ENCODE results near the gene GPR183.

Gene GPR183

GRCh38 chr13:99307247-99307646 is at the start of gene GPR183:
TSS of gene GPR183 (minus strand) at chr13:99307399. CDS start at chr13:99296145, 11,254 bp downstream.
- DNase-seq (ENCODE audit: low spot score), result no peak

- peak; percentile 51 for DNase-seq (ENCODE audit: low spot score)
These were observed 49.3 kb upstream of the GPR183 start for GRCh38 chr13:99356262-99357091.

GRCh38 chr13:99356012-99356261 is 48.7 kb upstream of the GPR183 start:
- no peak for DNase-seq (ENCODE audit: low spot score)

- no peak for DNase-seq (ENCODE audit: low spot score)
These were observed 48.2 kb upstream of the GPR183 start for GRCh38 chr13:99355267-99356011.

- DNase-seq (ENCODE audit: low spot score), result no peak
These were observed 47.3 kb upstream of the GPR183 start for GRCh38 chr13:99354371-99354951.

GRCh38 chr13:99353836-99354235 is 46.6 kb upstream of the GPR183 start:
- DNase-seq (ENCODE audit: low spot score), result no peak

- no peak for DNase-seq (ENCODE audit: low spot score)
These were observed 46.0 kb upstream of the GPR183 start for GRCh38 chr13:99353246-99353600.

GRCh38 chr13:99352351-99353245 is 45.4 kb upstream of the GPR183 start:
- no peak for DNase-seq (ENCODE audit: low spot score)

GRCh38 chr13:99351772-99352171 is 44.6 kb upstream of the GPR183 start:
- no peak for DNase-seq (ENCODE audit: low spot score)

- no peak for DNase-seq (ENCODE audit: low spot score)
These were observed 43.0 kb upstream of the GPR183 start for GRCh38 chr13:99350191-99350590.

- DNase-seq (ENCODE audit: low spot score), result no peak
These were observed 40.8 kb upstream of the GPR183 start for GRCh38 chr13:99347911-99348451.

- DNase-seq (ENCODE audit: low spot score), result no peak
These were observed 40.2 kb upstream of the GPR183 start for GRCh38 chr13:99347335-99347878.

- DNase-seq (ENCODE audit: low spot score), result no peak
These were observed 39.3 kb upstream of the GPR183 start for GRCh38 chr13:99346335-99347042.

- DNase-seq (ENCODE audit: low spot score), result no peak
These were observed 38.1 kb upstream of the GPR183 start for GRCh38 chr13:99345345-99345744.

GRCh38 chr13:99344610-99345208 is 37.5 kb upstream of the GPR183 start:
- no peak for DNase-seq (ENCODE audit: low spot score)

- no peak for DNase-seq (ENCODE audit: low spot score)
These were observed 35.6 kb upstream of the GPR183 start for GRCh38 chr13:99342723-99343315.

GRCh38 chr13:99341969-99342722 is 34.9 kb upstream of the GPR183 start:
- DNase-seq (ENCODE audit: low spot score), result no peak

- DNase-seq (ENCODE audit: low spot score), result no peak
These were observed 33.4 kb upstream of the GPR183 start for GRCh38 chr13:99340638-99341037.

GRCh38 chr13:99339736-99340397 is 32.7 kb upstream of the GPR183 start:
- no peak for DNase-seq (ENCODE audit: low spot score)

Data from kidney capillary endothelial cell (primary cell).